Fibroblast of pulmonary artery (primary cell): ENCODE results near the gene SLC19A3.
"Not testable (repeated sequence)": the region's sequence is repeated elsewhere in the genome, so short reads cannot be mapped to it uniquely, and the experiment has no call there.

Source experiments
- DNase-seq: peaks from one replicate; pipeline ENCODE4 v3.0.0-alpha.2; 2010; ENCODE audit warnings: low read depth
- H3K4me3 ChIP-seq: replicated peaks from 2 replicates; pipeline ENCODE4 v1.5.1; 2011; ENCODE audit warnings: low read depth, mild to moderate bottlenecking, control low read depth, low read length, moderate library complexity
- CTCF ChIP-seq: IDR thresholded peaks from 2 replicates; pipeline ENCODE4 v1.5.1; 2011; ENCODE audit warnings: mild to moderate bottlenecking, control low read depth, low read length, inconsistent platforms; ENCODE audit errors: missing control alignments

The SLC19A3 gene

GRCh38 chr2:227717687-227718567, at the start of gene SLC19A3:
Gene SLC19A3 (minus strand): TSS chr2:227718028. CDS start chr2:227702318, 15,710 bp downstream.
- no peak for TF ChIP-seq CTCF
- peak; percentile 96 for DNase-seq
- peak within 1 kb of the TSS; percentile 61 for H3K4me3 ChIP-seq

- peak; percentile 86 for DNase-seq
- no peak overlapping the region for H3K4me3 ChIP-seq
- TF ChIP-seq CTCF: peak; percentile 79
Observed at GRCh38 chr2:227766373-227766883, 48.6 kb upstream of the SLC19A3 start.

GRCh38 chr2:227765788-227766372, 48.1 kb upstream of the SLC19A3 start:
- no peak for TF ChIP-seq CTCF
- H3K4me3 ChIP-seq: no peak overlapping the region
- DNase-seq: peak; percentile 26

- TF ChIP-seq CTCF: no peak
- no peak overlapping the region for H3K4me3 ChIP-seq
- DNase-seq: no peak
Observed at GRCh38 chr2:227761740-227762476, 44.1 kb upstream of the SLC19A3 start.

- no peak for TF ChIP-seq CTCF
- DNase-seq: no peak
- H3K4me3 ChIP-seq: no peak overlapping the region
Observed at GRCh38 chr2:227759411-227760118, 41.7 kb upstream of the SLC19A3 start.

- DNase-seq, H3K4me3 ChIP-seq: not testable (repeated sequence)
Observed at GRCh38 chr2:227756261-227756660, 38.4 kb upstream of the SLC19A3 start.
